Measurements from ENCODE around the gene ZFAND6.

GRCh38 chr15:80106051-80106450, 46.6 kb downstream of the ZFAND6 start:
- TF ChIP-seq CTCF (IDR thresholded peaks at IDR 0.05 in 8 of 11, conservative IDR thresholded peaks at IDR 0.05 in 3 of 11) = no peak
- no peak for TF ChIP-seq POLR2AphosphoS5 (IDR thresholded peaks at IDR 0.05)
- TF ChIP-seq POLR2A (IDR thresholded peaks at IDR 0.05) = no peak
